Measurements from ENCODE around the gene TOMM20. TPM values are rescaled to one million over a fixed set of nuclear protein-coding genes. Genes with fewer than 3 reads are reported as not detected.
"Not testable (repeated sequence)": the region's sequence is repeated elsewhere in the genome, so short reads cannot be mapped to it uniquely, and the experiment has no call there.

Gene TOMM20
- total and polyA plus RNA-seq, 2 donors (not counting 1 experiment from before 2014, with no cell fraction given), result 25.0 to 77.3 TPM

DNA sequence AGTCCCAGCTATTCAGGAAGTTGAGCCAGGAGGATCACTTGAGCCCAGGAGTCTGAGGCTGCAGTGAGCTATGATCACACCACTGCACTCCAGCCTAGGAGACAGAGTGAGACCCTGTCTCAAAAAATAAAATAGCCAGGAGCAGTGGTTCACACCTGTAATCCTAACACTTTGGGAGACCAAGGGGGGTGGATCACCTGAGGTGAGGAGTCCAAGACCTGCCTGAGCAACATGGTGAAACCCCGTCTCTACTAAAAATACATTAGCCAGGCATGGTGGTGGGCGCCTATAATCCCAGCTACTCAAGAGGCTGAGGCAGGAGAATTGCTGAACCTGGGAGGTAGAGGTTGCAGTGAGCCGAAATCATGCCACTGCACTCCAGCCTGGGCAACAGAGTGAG, 56.1 kb downstream of the TOMM20 start:
- H3K36me3 ChIP-seq (replicated peaks in 1 of 2; ENCODE audit: control extremely low read depth in 1 of 2, control insufficient read depth in 1 of 2, extremely low read depth in 1 of 2, insufficient read depth in 2 of 2, low read length in 1 of 2); POLR2A ChIA-PET; H4K20me1 ChIP-seq (ENCODE audit: control insufficient read depth, insufficient read depth, low read length, poor library complexity, severe bottlenecking); H3K9me3 Mint-ChIP-seq (ENCODE audit: insufficient read depth); H3K4me3 Mint-ChIP-seq; H3K27me3 ChIP-seq (replicated peaks in 1 of 4; ENCODE audit: control extremely low read depth in 1 of 4, control insufficient read depth in 3 of 4, insufficient read depth in 4 of 4, low read length in 3 of 4); H2AFZ ChIP-seq (ENCODE audit: insufficient read depth, low read depth, low read length, poor library complexity, severe bottlenecking); H3K27me3 Mint-ChIP-seq; H3K27ac Mint-ChIP-seq; DNase-seq; H3K4me3 ChIP-seq (ENCODE audit: control extremely low read depth in 1 of 5, extremely low read depth in 1 of 5, insufficient read depth in 1 of 5, low read depth in 2 of 5, low read length in 4 of 5); intact Hi-C loops (cut with micrococcal nuclease); H3K4me2 ChIP-seq (replicated peaks; ENCODE audit: low read depth, low read length, poor library complexity, severe bottlenecking); ATAC-seq (ENCODE audit: low read depth); H3K79me2 ChIP-seq (ENCODE audit: control insufficient read depth, insufficient read depth, low read length); H3K9ac ChIP-seq (ENCODE audit: low read length); H3K9me3 ChIP-seq (ENCODE audit: control extremely low read depth in 1 of 3, control insufficient read depth in 2 of 3, insufficient read depth in 1 of 3, low read length in 2 of 3); H3K27ac ChIP-seq (ENCODE audit: low read length in 2 of 2): not testable (repeated sequence)
- peaks cover 17 to 18% of the 10 kb centered on the region in 2 donors for H3K4me1 ChIP-seq (ENCODE audit: control insufficient read depth in 2 of 2, insufficient read depth in 2 of 2, low read length in 2 of 2)
- peaks cover 29% of the 10 kb centered on the region for H3K4me1 Mint-ChIP-seq
- CTCF ChIA-PET, result interaction anchor here (3.2 kb wide), 1 partner anchor 10 kb away, joined by 14 read pairs; no protein-coding TSS in a partner anchor
- WGBS (ENCODE audit: insufficient coverage), result 79% methylated on average over 2 of the region's 3 CpGs

DNA sequence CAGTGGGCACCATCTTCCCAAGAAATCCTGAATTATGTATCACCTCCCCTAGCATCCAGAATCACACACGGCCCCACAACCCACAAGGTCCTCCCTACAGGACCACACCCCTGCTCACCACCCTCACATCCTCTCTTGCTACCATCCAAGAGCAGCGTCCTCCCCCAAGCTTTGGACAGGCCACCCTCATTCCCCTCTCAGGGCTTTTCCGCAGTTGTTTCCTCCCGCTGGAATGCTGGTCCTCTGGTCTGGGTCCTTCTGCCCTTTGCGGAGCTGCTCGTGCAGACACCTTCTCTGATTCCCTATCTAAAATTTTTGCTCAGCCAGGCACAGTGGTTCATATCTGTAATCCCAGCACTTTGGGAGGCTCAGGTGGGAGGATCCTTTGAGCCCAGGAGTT, 56.5 kb downstream of the TOMM20 start:
- intact Hi-C loops (cut with micrococcal nuclease), result no loop called here
- no peaks in the 10 kb centered on the region for H3K9me3 Mint-ChIP-seq (ENCODE audit: insufficient read depth)
- DNase-seq (no peak), ATAC-seq (ENCODE audit: low read depth) (no peak)
- POLR2A ChIA-PET, result no interaction called here
- no peak for TF ChIP-seq EZH2 (IDR thresholded peaks at IDR 0.05; ENCODE audit: borderline replicate concordance, insufficient read depth, low read depth, low read length, poor library complexity, severe bottlenecking)
- TF ChIP-seq, protein P1, sequence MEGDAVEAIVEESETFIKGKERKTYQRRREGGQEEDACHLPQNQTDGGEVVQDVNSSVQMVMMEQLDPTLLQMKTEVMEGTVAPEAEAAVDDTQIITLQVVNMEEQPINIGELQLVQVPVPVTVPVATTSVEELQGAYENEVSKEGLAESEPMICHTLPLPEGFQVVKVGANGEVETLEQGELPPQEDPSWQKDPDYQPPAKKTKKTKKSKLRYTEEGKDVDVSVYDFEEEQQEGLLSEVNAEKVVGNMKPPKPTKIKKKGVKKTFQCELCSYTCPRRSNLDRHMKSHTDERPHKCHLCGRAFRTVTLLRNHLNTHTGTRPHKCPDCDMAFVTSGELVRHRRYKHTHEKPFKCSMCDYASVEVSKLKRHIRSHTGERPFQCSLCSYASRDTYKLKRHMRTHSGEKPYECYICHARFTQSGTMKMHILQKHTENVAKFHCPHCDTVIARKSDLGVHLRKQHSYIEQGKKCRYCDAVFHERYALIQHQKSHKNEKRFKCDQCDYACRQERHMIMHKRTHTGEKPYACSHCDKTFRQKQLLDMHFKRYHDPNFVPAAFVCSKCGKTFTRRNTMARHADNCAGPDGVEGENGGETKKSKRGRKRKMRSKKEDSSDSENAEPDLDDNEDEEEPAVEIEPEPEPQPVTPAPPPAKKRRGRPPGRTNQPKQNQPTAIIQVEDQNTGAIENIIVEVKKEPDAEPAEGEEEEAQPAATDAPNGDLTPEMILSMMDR (IDR thresholded peaks at IDR 0.05), result no peak
- WGBS (ENCODE audit: insufficient coverage), result 99% methylated on average over 6 of the region's 6 CpGs
- H3K4me3 Mint-ChIP-seq, result no peak overlapping the region
- no peaks in the 10 kb centered on the region for H3K27me3 ChIP-seq (replicated peaks in 1 of 4; ENCODE audit: control extremely low read depth in 1 of 4, control insufficient read depth in 3 of 4, insufficient read depth in 4 of 4, low read length in 3 of 4)
- H3K9ac ChIP-seq (ENCODE audit: low read length), result no peak overlapping the region
- no peaks in the 10 kb centered on the region for H3K36me3 ChIP-seq (replicated peaks in 1 of 2; ENCODE audit: control extremely low read depth in 1 of 2, control insufficient read depth in 1 of 2, extremely low read depth in 1 of 2, insufficient read depth in 2 of 2, low read length in 1 of 2)
- no peak overlapping the region for H3K27ac ChIP-seq (ENCODE audit: low read length in 2 of 2)
- CTCF ChIA-PET, result interaction anchor here (3.2 kb wide), 1 partner anchor 11 kb away, joined by 14 read pairs; no protein-coding TSS in a partner anchor
- H3K4me3 ChIP-seq (ENCODE audit: control extremely low read depth in 1 of 5, extremely low read depth in 1 of 5, insufficient read depth in 1 of 5, low read depth in 2 of 5, low read length in 4 of 5), result no peak overlapping the region
- H3K9me3 ChIP-seq (ENCODE audit: control extremely low read depth in 1 of 3, control insufficient read depth in 2 of 3, insufficient read depth in 1 of 3, low read length in 2 of 3), result no peaks in the 10 kb centered on the region
- H3K4me1 Mint-ChIP-seq, result peaks cover 26% of the 10 kb centered on the region
- no peak overlapping the region for H2AFZ ChIP-seq (ENCODE audit: insufficient read depth, low read depth, low read length, poor library complexity, severe bottlenecking)
- no peaks in the 10 kb centered on the region for H3K27me3 Mint-ChIP-seq
- H4K20me1 ChIP-seq (ENCODE audit: control insufficient read depth, insufficient read depth, low read length, poor library complexity, severe bottlenecking), result no peaks in the 10 kb centered on the region
- H3K27ac Mint-ChIP-seq, result no peak overlapping the region
- no peaks in the 10 kb centered on the region for H3K79me2 ChIP-seq (ENCODE audit: control insufficient read depth, insufficient read depth, low read length)
- no peak overlapping the region for H3K4me2 ChIP-seq (replicated peaks; ENCODE audit: low read depth, low read length, poor library complexity, severe bottlenecking)
- peaks cover 17% of the 10 kb centered on the region in 2 donors for H3K4me1 ChIP-seq (ENCODE audit: control insufficient read depth in 2 of 2, insufficient read depth in 2 of 2, low read length in 2 of 2)

Data from B cell (primary cell).